PC-3 (cell line): Measurements from ENCODE around the gene SETBP1. TPM values are rescaled to one million over a fixed set of nuclear protein-coding genes. Genes with fewer than 3 reads are reported as not detected.

Source experiments
- ATAC-seq: fragments of 200-7000 bp; cut with Tn5 transposase; 2 replicates; pipeline ENCODE4 v1.9.1; 2020; ENCODE audit warnings: mild to moderate bottlenecking, moderate library complexity
- BruUV-seq: library from RNA; stranded (reverse); fragments of 400-500 nt; replicated peaks from 2 replicates; lab custom pipeline; 2021; lab: Mats Ljungman, UMichigan
- CTCF ChIA-PET: fragments of 300-600 bp; sonication (Branson Sonifier 250); formaldehyde crosslinking; loops from one replicate; lab custom pipeline; 2022; ENCODE audit warnings: antibody characterized with exemption; lab: Charles Lee
- POLR2A ChIA-PET: fragments of 300-600 bp; sonication (Branson Sonifier 250); formaldehyde crosslinking; loops from one replicate; lab custom pipeline; 2022; ENCODE audit warnings: antibody characterized with exemption; ENCODE audit not compliant: unreplicated experiment; lab: Charles Lee
- DNase-seq: peaks from one replicate; pipeline ENCODE4 v3.0.0-alpha.2; 2015
- H2AFZ ChIP-seq: fragments of 300-600 bp; sonication (generic); 2 replicates; pipeline ENCODE4 v1.6.0; 2016; ENCODE audit warnings: antibody characterized with exemption, low read length
- H3F3A ChIP-seq: fragments of 300-600 bp; sonication (generic); one replicate; pipeline ENCODE4 v1.6.0; 2017; ENCODE audit warnings: antibody characterized with exemption, low read length, control low read depth, mild to moderate bottlenecking; ENCODE audit not compliant: unreplicated experiment
- H3K27ac ChIP-seq: fragments of 300-600 bp; sonication (generic); 2 replicates; pipeline ENCODE4 v1.5.1; 2016; ENCODE audit warnings: mild to moderate bottlenecking, low read length
- H3K27me3 ChIP-seq: fragments of 300-600 bp; sonication (generic); 2 replicates; pipeline ENCODE4 v1.6.1; 2016; ENCODE audit warnings: low read length, mixed read lengths
- H3K36me3 ChIP-seq: fragments of 300-600 bp; sonication (generic); 2 replicates; pipeline ENCODE4 v1.6.1; 2016; ENCODE audit warnings: low read depth, mixed run types, low read length, mixed read lengths
- H3K4me1 ChIP-seq: fragments of 300-600 bp; sonication (generic); 2 replicates; pipeline ENCODE4 v1.5.1; 2016; ENCODE audit warnings: low read length; ENCODE audit not compliant: insufficient read depth
- H3K4me2 ChIP-seq: fragments of 300-600 bp; sonication (generic); 2 replicates; pipeline ENCODE4 v1.6.0; 2016; ENCODE audit warnings: low read length
- H3K4me3 ChIP-seq: fragments of 300-600 bp; sonication (generic); 2 replicates; pipeline ENCODE4 v1.5.1; 2016; ENCODE audit warnings: mild to moderate bottlenecking, low read length, mixed read lengths
- H3K79me2 ChIP-seq: fragments of 300-600 bp; sonication (generic); 2 replicates; pipeline ENCODE4 v1.6.1; 2017; ENCODE audit warnings: low read length, mixed read lengths
- H3K9ac ChIP-seq: fragments of 300-600 bp; sonication (generic); 2 replicates; pipeline ENCODE4 v1.6.0; 2016; ENCODE audit warnings: mild to moderate bottlenecking, low read length
- H3K9me2 ChIP-seq: fragments of 300-600 bp; sonication (generic); replicated peaks from 2 replicates; pipeline ENCODE4 v1.6.1; 2016; ENCODE audit warnings: mixed run types, low read length, mixed read lengths
- H3K9me3 ChIP-seq: fragments of 300-600 bp; sonication (generic); 2 replicates; pipeline ENCODE4 v1.6.1; 2016; ENCODE audit warnings: low read length, mixed read lengths
- H4K20me1 ChIP-seq: fragments of 300-600 bp; sonication (generic); 2 replicates; pipeline ENCODE4 v1.6.1; 2016; ENCODE audit warnings: low read length, mixed read lengths
- EZH2 ChIP-seq: fragments of 300-600 bp; sonication (generic); IDR thresholded peaks from one replicate; pipeline ENCODE4 v1.6.1; 2017; ENCODE audit warnings: antibody characterized with exemption, mild to moderate bottlenecking, low read length; ENCODE audit not compliant: unreplicated experiment
- EZH2phosphoT487 ChIP-seq: fragments of 300-600 bp; sonication (generic); IDR thresholded peaks from 2 replicates; pipeline ENCODE4 v1.6.1; 2018; ENCODE audit warnings: mild to moderate bottlenecking, antibody characterized with exemption, low read length, borderline replicate concordance
- intact Hi-C: fragments of 100-400 bp; cut with micrococcal nuclease; formaldehyde crosslinking; loops from 2 replicates; pipeline ENCODE4 v1.9.0; 2023
- total RNA-seq: library from RNA; depleted of rRNA; stranded (reverse); fragments of >200 nt; gene quantifications from 2 replicates; pipeline ENCODE4 v1.2.3, GENCODE V29; 2014
- TF ChIP-seq, protein P1 (sequence below): fragments of 300-600 bp; sonication (generic); conservative IDR thresholded peaks from 2 replicates; pipeline ENCODE4 v1.5.1; 2017; ENCODE audit warnings: antibody characterized with exemption, low read depth, mild to moderate bottlenecking, low read length

SETBP1 gene
- total RNA-seq, 1 experiment from 2014 or later: 2.3 TPM

DNA sequence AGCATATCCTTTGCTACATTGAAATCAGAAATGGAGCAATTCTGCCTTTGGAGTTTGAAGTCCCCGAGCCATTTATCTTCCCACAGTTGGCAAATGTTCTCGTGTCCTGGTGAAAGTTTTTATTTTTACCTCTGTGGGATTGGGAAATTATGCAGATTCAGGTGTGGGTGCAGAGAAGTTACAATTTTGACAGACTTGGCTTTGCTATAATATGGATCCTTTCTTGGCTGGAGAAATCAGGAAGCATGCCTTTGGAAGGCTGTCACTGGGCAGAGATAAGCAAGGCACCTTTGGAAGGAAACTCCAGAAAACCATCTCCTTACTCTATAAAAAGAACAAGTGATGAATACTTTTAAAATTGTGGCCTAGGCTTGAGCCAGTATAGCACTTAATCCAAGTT lies 278.3 kb downstream of the SETBP1 start:
- no peak for ATAC-seq
- Histone ChIP-seq H3F3A (no peaks in the 10 kb centered on the region), H3K27me3 (no peaks in the 10 kb centered on the region), H3K79me2 (no peaks in the 10 kb centered on the region), H3K36me3 (no peaks in the 10 kb centered on the region), H3K4me3 (no peak overlapping the region), H4K20me1 (no peaks in the 10 kb centered on the region), H3K9ac (no peak overlapping the region), H2AFZ (no peak overlapping the region), H3K27ac (peak overlapping the region; percentile 47), H3K9me3 (no peaks in the 10 kb centered on the region), H3K4me1 (peaks cover 15% of the 10 kb centered on the region), H3K4me2 (no peak overlapping the region), H3K9me2 (no peaks in the 10 kb centered on the region)
- POLR2A ChIA-PET: no interaction called here
- DNase-seq: no peak
- CTCF ChIA-PET: interaction anchor here (0.8 to 1.1 kb wide), 2 partner anchors 21 to 254 kb away, joined by 3 to 5 read pairs; no protein-coding TSS in a partner anchor
- no TSS peak for BruUV-seq
- intact Hi-C loops: no loop called here
- no peak for TF ChIP-seq EZH2
- no peak for TF ChIP-seq EZH2phosphoT487
- TF ChIP-seq, protein P1, sequence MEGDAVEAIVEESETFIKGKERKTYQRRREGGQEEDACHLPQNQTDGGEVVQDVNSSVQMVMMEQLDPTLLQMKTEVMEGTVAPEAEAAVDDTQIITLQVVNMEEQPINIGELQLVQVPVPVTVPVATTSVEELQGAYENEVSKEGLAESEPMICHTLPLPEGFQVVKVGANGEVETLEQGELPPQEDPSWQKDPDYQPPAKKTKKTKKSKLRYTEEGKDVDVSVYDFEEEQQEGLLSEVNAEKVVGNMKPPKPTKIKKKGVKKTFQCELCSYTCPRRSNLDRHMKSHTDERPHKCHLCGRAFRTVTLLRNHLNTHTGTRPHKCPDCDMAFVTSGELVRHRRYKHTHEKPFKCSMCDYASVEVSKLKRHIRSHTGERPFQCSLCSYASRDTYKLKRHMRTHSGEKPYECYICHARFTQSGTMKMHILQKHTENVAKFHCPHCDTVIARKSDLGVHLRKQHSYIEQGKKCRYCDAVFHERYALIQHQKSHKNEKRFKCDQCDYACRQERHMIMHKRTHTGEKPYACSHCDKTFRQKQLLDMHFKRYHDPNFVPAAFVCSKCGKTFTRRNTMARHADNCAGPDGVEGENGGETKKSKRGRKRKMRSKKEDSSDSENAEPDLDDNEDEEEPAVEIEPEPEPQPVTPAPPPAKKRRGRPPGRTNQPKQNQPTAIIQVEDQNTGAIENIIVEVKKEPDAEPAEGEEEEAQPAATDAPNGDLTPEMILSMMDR: no peak

DNA sequence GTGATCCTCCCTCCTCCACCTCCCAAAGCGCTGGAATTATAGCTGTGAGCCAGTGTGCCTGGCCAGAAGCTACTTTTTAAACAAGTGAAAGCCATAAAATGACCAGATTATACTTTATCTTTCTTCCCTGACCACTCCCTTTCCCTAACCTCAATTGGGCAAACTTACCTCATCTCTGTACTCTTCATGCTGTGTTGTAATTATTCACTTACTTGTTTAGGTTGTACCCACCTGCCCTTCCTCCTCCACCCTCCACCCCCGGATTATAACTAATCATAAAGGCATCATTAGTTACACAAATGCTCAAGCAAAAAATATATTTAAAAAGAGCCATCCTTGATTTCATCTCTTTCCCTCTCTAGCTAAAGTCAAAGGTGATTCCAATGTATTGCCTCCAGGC lies 279.9 kb downstream of the SETBP1 start:
- Histone ChIP-seq H3K9ac (no peak overlapping the region), H3K4me3 (no peak overlapping the region), H3K4me1 (peaks cover 15% of the 10 kb centered on the region), H3K4me2 (no peak overlapping the region), H3K36me3 (no peaks in the 10 kb centered on the region), H3K9me3 (no peaks in the 10 kb centered on the region), H3K27me3 (no peaks in the 10 kb centered on the region), H4K20me1 (no peaks in the 10 kb centered on the region), H3F3A (no peaks in the 10 kb centered on the region), H3K27ac (no peak overlapping the region), H3K9me2 (no peaks in the 10 kb centered on the region), H2AFZ (no peak overlapping the region), H3K79me2 (no peaks in the 10 kb centered on the region)
- POLR2A ChIA-PET: no interaction called here
- CTCF ChIA-PET: no interaction called here
- no TSS peak for BruUV-seq
- DNase-seq (no peak), ATAC-seq (no peak)
- intact Hi-C loops: no loop called here
- TF ChIP-seq, protein P1: no peak
- TF ChIP-seq EZH2phosphoT487 (no peak), EZH2 (no peak)

DNA sequence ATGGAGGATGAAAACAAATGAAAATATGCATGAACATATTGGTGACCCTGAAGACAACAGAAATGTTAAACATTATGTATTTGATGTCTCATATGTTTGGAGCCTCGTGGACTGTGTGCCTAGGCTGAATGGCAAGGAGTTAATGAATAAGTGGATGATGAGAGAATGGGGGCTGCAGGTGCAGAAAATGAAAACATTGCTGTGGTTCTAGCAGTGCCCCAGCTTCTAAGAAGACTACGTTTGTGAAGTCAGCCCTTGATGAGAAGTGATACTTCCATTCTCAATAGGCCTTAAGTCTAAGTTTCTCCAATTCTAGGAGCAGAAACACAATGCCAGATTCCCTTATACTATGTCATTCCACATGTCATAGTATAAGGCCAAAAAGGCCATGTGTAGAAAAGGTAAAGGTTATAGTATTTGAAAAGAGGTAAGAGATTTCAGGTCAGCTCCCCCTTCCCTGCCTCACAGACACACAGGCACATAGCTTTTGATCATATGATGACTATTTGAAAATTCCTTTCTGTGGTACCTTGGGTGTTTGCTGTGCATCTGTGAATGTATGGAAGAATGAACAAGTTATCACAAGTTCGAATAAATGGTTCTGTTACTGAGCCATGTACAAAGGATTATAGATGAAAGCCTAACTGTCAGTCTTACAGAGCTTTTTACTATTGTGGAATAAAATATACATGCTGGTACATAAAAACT lies 280.8 kb downstream of the SETBP1 start:
- no peaks in the 10 kb centered on the region for H3K9me2 ChIP-seq
- POLR2A ChIA-PET: no interaction called here
- no peaks in the 10 kb centered on the region for H3K27me3 ChIP-seq
- no peaks in the 10 kb centered on the region for H3K36me3 ChIP-seq
- H3K79me2 ChIP-seq: no peaks in the 10 kb centered on the region
- no peak overlapping the region for H3K9ac ChIP-seq
- CTCF ChIA-PET: no interaction called here
- H2AFZ ChIP-seq: no peak overlapping the region
- TF ChIP-seq EZH2: no peak
- no peak for TF ChIP-seq EZH2phosphoT487
- intact Hi-C loops: no loop called here
- H4K20me1 ChIP-seq: no peaks in the 10 kb centered on the region
- peaks cover 15% of the 10 kb centered on the region for H3K4me1 ChIP-seq
- no peak overlapping the region for H3K4me3 ChIP-seq
- H3F3A ChIP-seq: no peaks in the 10 kb centered on the region
- no peaks in the 10 kb centered on the region for H3K9me3 ChIP-seq
- DNase-seq (no peak), ATAC-seq (no peak)
- no TSS peak for BruUV-seq
- H3K4me2 ChIP-seq: no peak overlapping the region
- no peak overlapping the region for H3K27ac ChIP-seq
